ENCODE results near the gene MASTL. TPM values are rescaled to one million over a fixed set of nuclear protein-coding genes. Genes with fewer than 3 reads are reported as not detected.
A peak's percentile ranks its signal among the peaks of the same experiment; 100 is the strongest.

The MASTL gene
- total RNA-seq, 4 donors from 2014 or later = 5.5 to 13.1 (median 8.1) TPM

- H3K36me3 ChIP-seq = peaks cover 80 to 81% of the 10 kb centered on the region in 2 donors
- no peaks in the 10 kb centered on the region for H3K27me3 ChIP-seq
- H3K4me1 ChIP-seq = no peaks in the 10 kb centered on the region
- no peak for TF ChIP-seq CTCF (IDR thresholded peaks at IDR 0.05)
- TF ChIP-seq POLR2A (IDR thresholded peaks at IDR 0.05) = no peak
- no peak overlapping the region for H3K4me3 ChIP-seq (replicated peaks in 1 of 3)
- H3K9me3 ChIP-seq = no peaks in the 10 kb centered on the region
- H3K27ac ChIP-seq = no peak overlapping the region
- intact Hi-C loops (cut with DNase I) = no loop called here
- DNase-seq = no peak
- WGBS, 2 donors = 98 to 100% methylated on average over 2 of the region's 2 CpGs
Observed at GRCh38 chr10:27207350-27207749, 52.2 kb downstream of the MASTL start.

- no peak overlapping the region for H3K4me3 ChIP-seq (replicated peaks in 1 of 3)
- WGBS, 2 donors = 78 to 81% methylated on average over 5 of the region's 5 CpGs
- no peaks in the 10 kb centered on the region for H3K4me1 ChIP-seq
- peaks cover 4 to 24% of the 10 kb centered on the region in 2 donors for H3K36me3 ChIP-seq
- no peaks in the 10 kb centered on the region for H3K9me3 ChIP-seq
- H3K27me3 ChIP-seq = no peaks in the 10 kb centered on the region
- H3K27ac ChIP-seq = no peak overlapping the region
- intact Hi-C loops (cut with DNase I) = no loop called here
- peak; percentile 54 to 56 for DNase-seq
- peak; percentile 26 to 66 (median 56) for TF ChIP-seq CTCF (IDR thresholded peaks at IDR 0.05)
- no peak for TF ChIP-seq POLR2A (IDR thresholded peaks at IDR 0.05)
Observed at GRCh38 chr10:27223964-27224363, 68.8 kb downstream of the MASTL start.

- intact Hi-C loops (cut with DNase I) = loop anchor here (5.0 kb wide), 1 partner anchor 137 kb away; no protein-coding TSS in a partner anchor
- H3K4me1 ChIP-seq = no peaks in the 10 kb centered on the region
- 67 to 86% methylated on average over 8 of the region's 8 CpGs for WGBS, 2 donors
- no peak for DNase-seq
- H3K4me3 ChIP-seq (replicated peaks in 1 of 3) = no peak overlapping the region
- H3K27ac ChIP-seq = no peak overlapping the region
- no peaks in the 10 kb centered on the region for H3K9me3 ChIP-seq
- TF ChIP-seq CTCF (IDR thresholded peaks at IDR 0.05) (no peak), POLR2A (IDR thresholded peaks at IDR 0.05) (no peak)
- H3K27me3 ChIP-seq = no peaks in the 10 kb centered on the region
- peaks cover 4 to 22% of the 10 kb centered on the region in 2 donors for H3K36me3 ChIP-seq
Observed at GRCh38 chr10:27225011-27225590, 69.9 kb downstream of the MASTL start.

GRCh38 chr10:27225642-27226257 lies 70.6 kb downstream of the MASTL start:
- H3K36me3 ChIP-seq = peaks cover 9 to 23% of the 10 kb centered on the region in 2 donors
- 56 to 62% methylated on average over 3 of the region's 3 CpGs for WGBS, 2 donors
- intact Hi-C loops (cut with DNase I) = loop anchor here (5.0 kb wide), 1 partner anchor 137 kb away; no protein-coding TSS in a partner anchor

GRCh38 chr10:27230022-27230421 lies 74.9 kb downstream of the MASTL start:
- no peak overlapping the region for H3K4me3 ChIP-seq (replicated peaks in 1 of 3)
- H3K9me3 ChIP-seq = no peaks in the 10 kb centered on the region
- TF ChIP-seq CTCF (IDR thresholded peaks at IDR 0.05) (no peak), POLR2A (IDR thresholded peaks at IDR 0.05) (no peak)
- H3K4me1 ChIP-seq = no peaks in the 10 kb centered on the region
- WGBS, 2 donors = 94 to 96% methylated on average over 1 of the region's 1 CpG
- peaks cover 6 to 16% of the 10 kb centered on the region in 2 donors for H3K36me3 ChIP-seq
- no peak overlapping the region for H3K27ac ChIP-seq
- no peak for DNase-seq
- H3K27me3 ChIP-seq = no peaks in the 10 kb centered on the region
- intact Hi-C loops (cut with DNase I) = loop anchor here (10.0 kb wide), 1 partner anchor 55 kb away; no protein-coding TSS in a partner anchor

More at GRCh38 chr10:27225642-27226257, 70.6 kb downstream of the MASTL start:
- H3K27ac ChIP-seq = no peak overlapping the region
- no peaks in the 10 kb centered on the region for H3K27me3 ChIP-seq
- H3K4me3 ChIP-seq (replicated peaks in 1 of 3) = no peak overlapping the region
- H3K9me3 ChIP-seq = no peaks in the 10 kb centered on the region
- H3K4me1 ChIP-seq = no peaks in the 10 kb centered on the region
- no peak for TF ChIP-seq POLR2A (IDR thresholded peaks at IDR 0.05)
- DNase-seq = no peak
